Glomerular endothelial cell (primary cell): ENCODE measurements around the gene ZSCAN1. TPM values are rescaled to one million over a fixed set of nuclear protein-coding genes. Genes with fewer than 3 reads are reported as not detected.
A peak's percentile ranks its signal among the peaks of the same experiment; 100 is the strongest.

ENCODE experiments used
- DNase-seq: peaks from one replicate; pipeline ENCODE4 v3.0.0-alpha.2; 2011; ENCODE audit warnings: low read depth, low spot score; ENCODE audit errors: extremely low read depth
- total RNA-seq: library from RNA; depleted of rRNA; stranded (reverse); fragments of >200 nt; gene quantifications from 2 replicates; pipeline ENCODE4 v1.2.3, GENCODE V29; 2015

Gene ZSCAN1
- total RNA-seq, 1 donor from 2014 or later = not detected

DNA sequence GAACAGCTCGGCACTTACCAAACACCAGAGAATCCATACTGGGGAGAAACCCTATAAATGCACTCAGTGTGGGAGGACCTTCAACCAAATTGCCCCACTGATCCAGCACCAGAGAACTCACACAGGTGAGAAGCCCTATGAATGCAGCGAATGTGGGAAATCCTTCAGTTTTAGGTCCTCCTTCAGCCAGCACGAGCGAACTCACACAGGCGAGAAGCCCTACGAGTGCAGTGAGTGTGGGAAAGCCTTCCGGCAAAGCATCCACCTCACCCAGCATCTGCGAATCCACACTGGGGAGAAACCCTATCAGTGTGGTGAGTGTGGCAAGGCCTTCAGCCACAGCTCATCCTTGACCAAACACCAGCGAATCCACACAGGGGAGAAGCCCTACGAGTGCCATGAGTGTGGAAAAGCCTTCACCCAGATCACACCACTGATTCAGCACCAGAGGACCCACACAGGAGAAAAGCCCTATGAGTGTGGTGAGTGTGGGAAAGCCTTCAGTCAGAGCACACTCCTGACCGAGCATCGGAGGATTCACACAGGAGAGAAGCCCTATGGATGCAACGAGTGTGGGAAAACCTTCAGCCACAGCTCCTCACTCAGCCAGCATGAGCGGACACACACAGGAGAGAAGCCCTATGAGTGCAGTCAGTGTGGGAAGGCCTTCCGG, 33.6 kb downstream of the ZSCAN1 start:
- no peak for DNase-seq

- DNase-seq = no peak
Observed at GRCh38 chr19:58079792-58080191, 46.0 kb downstream of the ZSCAN1 start.

DNA sequence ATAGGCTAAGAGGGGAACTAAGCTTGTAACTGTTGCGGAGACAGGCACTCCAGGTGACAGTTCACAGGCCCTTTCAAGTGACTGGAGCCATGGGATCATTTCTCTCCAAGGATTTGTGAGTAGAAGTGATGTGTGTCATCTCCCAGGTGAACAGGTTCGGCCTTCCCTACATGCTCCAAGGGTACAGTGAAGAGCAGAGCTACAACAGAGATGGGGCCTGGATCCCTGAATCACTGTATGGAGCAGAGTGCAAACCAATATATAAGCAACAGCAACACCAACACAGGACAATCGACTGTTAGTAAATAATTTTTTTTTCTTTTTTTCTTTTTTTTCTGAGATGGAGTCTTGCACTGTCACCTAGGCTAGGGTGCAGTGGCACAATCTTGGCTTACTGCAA, 49.2 kb downstream of the ZSCAN1 start:
- DNase-seq = no peak

DNA sequence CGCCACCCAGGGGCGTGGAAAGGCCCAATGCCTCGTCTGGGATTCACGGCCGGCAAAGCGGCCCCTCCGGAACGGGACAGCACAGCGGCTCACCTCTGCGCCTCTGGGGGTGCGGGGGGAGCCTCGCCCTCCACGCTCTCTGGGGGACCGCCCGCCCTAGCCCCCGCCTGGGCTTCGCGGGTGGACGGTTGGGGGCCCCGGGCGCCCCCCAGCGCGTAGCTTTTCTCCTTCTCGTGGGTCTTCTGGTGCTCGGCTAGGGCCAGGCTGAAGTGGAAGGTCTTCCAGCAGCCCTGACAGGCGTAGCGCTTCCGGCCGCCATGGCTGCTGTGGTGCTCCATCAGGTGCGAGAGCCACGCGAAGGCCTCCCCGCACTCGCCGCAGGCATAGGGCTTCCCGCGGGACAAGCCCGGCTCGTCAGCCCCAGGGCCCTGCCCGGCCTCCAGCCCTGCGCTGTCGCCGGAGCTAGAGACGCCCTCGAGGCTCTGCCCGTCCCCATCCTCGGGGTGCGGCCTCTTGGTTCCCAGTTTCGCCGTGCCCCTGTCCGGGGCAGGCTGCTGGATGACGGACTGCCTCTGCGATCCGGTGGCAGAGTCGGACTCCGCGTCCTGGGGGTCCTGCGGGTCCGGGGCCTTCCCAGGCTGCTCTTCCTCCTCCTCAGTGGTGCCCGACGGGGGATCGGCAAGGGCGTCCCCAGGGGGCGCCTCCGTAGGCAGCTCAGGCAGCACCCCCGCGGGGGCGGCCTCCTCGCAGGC, 50.9 kb downstream of the ZSCAN1 start:
- DNase-seq = no peak

DNA sequence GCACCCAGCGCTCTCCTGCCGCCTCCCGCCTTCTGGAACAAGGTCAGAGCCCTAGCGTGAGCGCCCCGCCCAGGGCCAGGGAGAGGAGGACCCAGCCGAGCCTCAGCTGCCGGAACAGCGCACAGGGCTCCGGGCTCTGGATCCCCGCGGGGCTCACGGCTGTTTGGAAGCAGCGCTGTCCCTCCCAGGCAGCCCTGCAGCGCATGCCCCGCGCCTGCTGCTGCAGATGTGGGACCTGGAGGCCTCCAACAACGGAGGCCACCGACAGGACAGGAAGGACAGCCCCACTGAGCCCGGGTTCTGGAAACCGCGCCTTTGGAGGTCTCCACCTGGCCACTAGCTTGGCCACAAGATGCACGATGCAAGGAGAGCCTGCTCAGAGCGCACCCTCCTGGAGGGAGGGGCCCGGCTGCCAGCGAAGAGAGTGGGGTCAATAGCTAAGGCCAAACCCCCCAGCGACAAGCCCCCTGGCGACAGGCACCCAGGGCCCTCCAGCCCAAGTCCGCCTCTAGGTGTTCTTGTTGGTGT, 51.6 kb downstream of the ZSCAN1 start:
- no peak for DNase-seq

- no peak for DNase-seq
Observed at GRCh38 chr19:58086825-58087710, 53.2 kb downstream of the ZSCAN1 start.

GRCh38 chr19:58088521-58089052, 54.8 kb downstream of the ZSCAN1 start:
- no peak for DNase-seq

DNA sequence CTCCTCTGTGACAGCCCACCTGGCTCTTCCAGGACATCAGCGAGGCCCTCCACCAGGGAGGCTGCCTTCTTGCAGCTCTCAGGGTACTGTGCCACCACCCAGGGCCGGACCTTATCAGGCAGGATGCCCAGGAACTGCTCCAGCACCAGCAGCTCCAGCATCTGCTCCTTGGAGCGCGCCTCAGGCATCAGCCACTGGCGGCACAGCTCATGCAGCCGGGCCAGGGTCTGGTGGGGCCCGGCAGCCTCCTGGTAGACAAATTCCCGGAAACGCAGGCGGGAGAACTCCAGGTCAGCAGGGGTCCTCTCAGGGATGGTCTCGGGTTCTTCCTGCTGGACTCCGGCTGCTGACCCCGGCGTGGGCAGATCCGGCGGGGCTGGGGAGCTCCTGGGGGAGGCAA, 56.0 kb downstream of the ZSCAN1 start:
- no peak for DNase-seq

- DNase-seq = no peak
Observed at GRCh38 chr19:58091251-58091995, 57.6 kb downstream of the ZSCAN1 start.

DNA sequence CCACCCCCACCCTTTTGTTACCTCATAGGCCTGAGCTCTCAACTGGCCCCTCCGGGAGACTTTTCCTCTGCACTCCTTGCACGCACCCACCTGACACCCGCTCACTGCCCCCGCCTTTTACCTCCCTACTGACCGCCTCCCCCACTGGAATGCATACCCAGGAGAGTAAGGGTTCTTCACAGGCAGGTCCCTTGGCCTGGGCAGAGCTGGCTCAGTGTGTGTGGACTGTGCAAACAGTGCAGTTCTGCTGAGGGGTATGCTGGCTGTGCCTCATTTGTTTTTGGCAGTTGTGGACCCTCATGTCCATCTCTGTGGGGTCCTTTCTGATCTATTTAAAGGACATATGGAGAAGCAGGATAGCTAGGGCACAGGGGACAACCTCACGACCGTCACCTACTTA, 59.2 kb downstream of the ZSCAN1 start:
- DNase-seq = no peak

GRCh38 chr19:58095328-58095727, 61.5 kb downstream of the ZSCAN1 start:
- DNase-seq = no peak

DNA sequence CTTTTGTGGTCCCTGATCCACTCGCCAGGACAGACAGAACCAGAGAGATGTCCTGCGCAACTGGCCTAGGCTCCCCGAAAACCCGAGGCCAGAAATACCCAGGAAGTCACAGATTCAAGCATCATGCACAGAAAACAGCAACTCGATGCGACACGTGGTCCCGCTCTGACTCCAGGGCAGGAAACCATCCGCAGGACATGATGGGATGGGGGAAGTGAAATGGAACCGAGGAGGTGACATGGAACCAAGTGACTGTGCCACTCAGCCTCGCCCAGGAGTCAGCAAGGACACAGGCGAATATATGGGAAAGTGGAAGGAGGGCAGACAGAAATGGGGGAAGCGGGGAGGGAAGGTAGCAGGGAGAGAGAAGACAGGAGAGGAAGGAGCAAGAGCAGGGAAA, 63.1 kb downstream of the ZSCAN1 start:
- DNase-seq = no peak

- no peak for DNase-seq
Observed at GRCh38 chr19:58097349-58097748, 63.5 kb downstream of the ZSCAN1 start.

- DNase-seq = peak; percentile 61
Observed at GRCh38 chr19:58097781-58098681, 64.2 kb downstream of the ZSCAN1 start, which contains the start of gene ZSCAN18. TSS of gene ZSCAN18 (minus strand) at chr19:58098231. CDS start at chr19:58090267, 7,964 bp downstream.

DNA sequence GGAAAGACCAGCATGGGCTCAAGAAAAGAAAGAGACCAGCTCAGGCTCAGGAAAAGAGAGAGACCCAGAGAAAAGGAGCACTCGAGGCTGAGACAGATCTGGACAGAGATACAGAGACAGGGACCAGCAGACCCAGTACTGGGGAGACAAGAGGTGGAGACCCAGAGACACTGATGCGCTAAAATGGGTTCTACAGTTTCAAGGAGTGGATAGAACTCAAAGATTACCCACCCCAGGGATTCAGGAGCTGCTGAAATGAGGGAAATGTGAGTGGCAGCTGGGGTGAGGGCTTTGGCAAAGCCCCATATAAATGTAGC, 64.8 kb downstream of the ZSCAN1 start:
- DNase-seq = no peak
